HG03159 (cell line): ENCODE measurements around the gene NDUFAF2.

Experiments used
- ATAC-seq: cut with Tn5 transposase; IDR thresholded peaks from one replicate; pipeline ENCODE4 v1.9.1; 2021; ENCODE audit warnings: mild to moderate bottlenecking, moderate library complexity; ENCODE audit not compliant: unreplicated experiment

Gene NDUFAF2

GRCh38 chr5:61114441-61114840 is 169.4 kb downstream of the NDUFAF2 start:
- no peak for ATAC-seq

GRCh38 chr5:61115968-61116367 is 171.0 kb downstream of the NDUFAF2 start:
- ATAC-seq, result no peak

DNA sequence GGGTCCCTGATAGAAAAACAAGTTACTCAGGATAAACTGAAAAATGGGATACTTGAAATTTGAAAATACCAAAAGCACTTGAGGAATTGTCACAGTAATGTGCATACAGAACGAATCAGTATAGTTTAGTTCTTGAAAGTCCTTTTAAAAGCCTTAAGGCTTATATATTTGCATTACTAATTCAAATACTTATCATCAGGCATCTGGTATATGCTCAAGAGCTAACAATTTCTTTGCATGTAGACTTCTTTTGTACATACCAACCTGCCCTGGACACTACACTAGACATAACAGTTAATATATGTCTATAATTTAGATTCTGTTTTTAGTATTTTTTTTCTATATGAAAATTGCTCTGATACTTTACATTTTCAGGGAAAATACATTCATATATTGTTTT is 174.1 kb downstream of the NDUFAF2 start:
- ATAC-seq, result no peak

DNA sequence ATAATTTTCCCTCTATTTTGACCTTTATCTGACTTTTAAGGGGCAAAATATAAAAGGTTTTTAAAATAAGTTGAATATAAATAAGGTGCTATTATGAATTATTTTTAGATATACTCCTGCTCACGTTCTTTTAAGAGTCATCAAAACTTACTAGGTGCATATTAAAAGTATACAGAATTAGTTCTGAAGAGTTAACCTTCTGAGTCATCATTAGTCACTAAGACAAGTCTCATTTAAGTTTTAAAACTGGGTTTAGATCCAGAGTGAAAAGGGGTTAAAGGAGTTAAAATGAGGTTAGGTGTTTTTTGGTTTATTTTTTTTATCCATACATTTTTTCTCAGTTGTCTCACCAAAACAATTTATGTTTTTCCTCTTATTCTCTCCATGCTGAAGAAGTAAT is 175.5 kb downstream of the NDUFAF2 start:
- no peak for ATAC-seq

- no peak for ATAC-seq
These were observed 178.1 kb downstream of the NDUFAF2 start for GRCh38 chr5:61123145-61123544.

GRCh38 chr5:61130289-61130688 is 185.3 kb downstream of the NDUFAF2 start:
- ATAC-seq, result no peak

- no peak for ATAC-seq
These were observed 187.6 kb downstream of the NDUFAF2 start for GRCh38 chr5:61132559-61132958.

DNA sequence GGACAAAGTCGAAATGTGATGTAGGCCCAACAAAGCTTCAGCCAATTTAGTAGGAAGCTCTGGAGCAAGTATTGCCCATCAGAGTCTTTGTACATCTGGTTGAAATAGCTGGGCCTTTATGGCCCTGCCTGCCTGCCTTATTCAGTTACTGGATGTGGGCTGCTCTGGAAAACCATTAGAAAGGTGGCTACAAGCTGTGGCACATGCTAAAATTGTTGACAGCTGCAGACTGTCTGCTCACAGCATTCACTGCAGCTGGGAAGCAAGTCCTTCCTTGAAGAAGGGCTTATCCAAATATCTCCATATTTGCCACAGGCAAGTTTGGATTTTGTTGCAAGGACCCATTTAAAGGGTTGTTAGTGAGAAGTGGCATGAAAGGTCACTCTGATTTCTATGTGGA is 192.8 kb downstream of the NDUFAF2 start:
- no peak for ATAC-seq

- ATAC-seq, result no peak
These were observed 194.3 kb downstream of the NDUFAF2 start for GRCh38 chr5:61139094-61139873.

GRCh38 chr5:61139931-61140330 is 194.9 kb downstream of the NDUFAF2 start:
- no peak for ATAC-seq

DNA sequence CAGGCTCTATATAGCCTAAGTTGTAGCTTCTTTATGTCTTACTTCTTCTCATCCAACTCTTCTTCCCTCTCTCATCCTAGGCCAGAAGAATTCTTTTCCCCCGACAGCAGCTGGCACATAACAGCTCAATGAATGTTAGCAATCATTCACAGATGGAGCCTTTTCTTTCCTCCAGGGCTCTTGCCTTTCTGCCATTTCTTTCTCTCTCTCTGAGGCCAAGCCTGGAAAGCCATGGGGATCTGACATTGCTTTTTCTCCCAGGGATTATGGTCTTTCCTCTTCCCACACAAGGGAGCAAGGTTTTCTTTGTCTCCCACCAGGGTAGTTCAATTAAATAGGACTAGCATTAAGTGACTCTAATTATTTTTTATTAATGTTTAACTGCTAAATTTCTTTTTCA is 196.8 kb downstream of the NDUFAF2 start:
- no peak for ATAC-seq

- no peak for ATAC-seq
These were observed 197.4 kb downstream of the NDUFAF2 start for GRCh38 chr5:61142391-61142790.

DNA sequence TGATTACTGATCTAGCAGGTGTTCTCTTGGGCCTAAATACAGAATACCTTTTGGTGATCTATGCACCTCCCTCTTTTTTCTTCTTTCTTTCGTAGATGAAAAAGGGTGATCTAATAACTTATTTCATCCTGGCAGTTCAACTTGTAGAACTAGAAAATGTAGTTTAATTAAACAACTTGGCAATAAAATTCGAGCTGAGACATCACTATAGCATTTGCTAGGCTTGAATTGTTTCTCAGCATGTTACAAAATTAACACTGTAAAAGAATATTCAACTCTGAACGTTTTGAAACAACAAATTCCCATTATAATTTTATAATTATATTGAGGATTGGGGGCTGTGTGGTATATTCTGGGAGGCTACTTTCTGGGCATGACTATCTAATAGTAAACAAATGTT is 197.8 kb downstream of the NDUFAF2 start:
- no peak for ATAC-seq

- ATAC-seq, result no peak
These were observed 203.5 kb downstream of the NDUFAF2 start for GRCh38 chr5:61148515-61148914.

DNA sequence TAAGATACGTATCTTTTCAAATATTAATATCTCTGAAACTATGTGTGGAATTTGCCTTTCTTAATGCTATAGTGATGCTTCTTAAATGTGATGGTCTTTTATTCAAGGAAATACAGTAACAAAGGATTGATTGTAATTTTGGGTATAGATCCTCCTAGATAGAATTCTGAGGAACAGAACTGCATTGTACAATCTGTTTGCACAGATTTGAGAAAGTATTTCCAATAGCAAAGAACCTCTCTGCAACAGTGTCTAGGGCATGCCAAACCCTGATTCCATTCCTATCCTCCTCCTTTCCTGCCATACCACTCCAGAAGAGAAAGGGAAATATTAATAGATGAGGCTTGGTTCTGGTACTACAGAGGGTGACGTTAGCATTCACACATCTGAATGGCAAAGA is 206.9 kb downstream of the NDUFAF2 start:
- ATAC-seq, result no peak

- ATAC-seq, result no peak
These were observed 214.1 kb downstream of the NDUFAF2 start for GRCh38 chr5:61159070-61159469.

- no peak for ATAC-seq
These were observed 214.8 kb downstream of the NDUFAF2 start for GRCh38 chr5:61159836-61160235.

GRCh38 chr5:61160497-61160896 is 215.5 kb downstream of the NDUFAF2 start:
- no peak for ATAC-seq

GRCh38 chr5:61162010-61162831 is 217.2 kb downstream of the NDUFAF2 start, which contains the start of gene SMIM15:
Gene SMIM15 (minus strand): TSS chr5:61162468. CDS start chr5:61160171, 2,297 bp downstream.
- peak; percentile 96 for ATAC-seq

- ATAC-seq, result no peak
These were observed 218.0 kb downstream of the NDUFAF2 start for GRCh38 chr5:61162832-61163567.

DNA sequence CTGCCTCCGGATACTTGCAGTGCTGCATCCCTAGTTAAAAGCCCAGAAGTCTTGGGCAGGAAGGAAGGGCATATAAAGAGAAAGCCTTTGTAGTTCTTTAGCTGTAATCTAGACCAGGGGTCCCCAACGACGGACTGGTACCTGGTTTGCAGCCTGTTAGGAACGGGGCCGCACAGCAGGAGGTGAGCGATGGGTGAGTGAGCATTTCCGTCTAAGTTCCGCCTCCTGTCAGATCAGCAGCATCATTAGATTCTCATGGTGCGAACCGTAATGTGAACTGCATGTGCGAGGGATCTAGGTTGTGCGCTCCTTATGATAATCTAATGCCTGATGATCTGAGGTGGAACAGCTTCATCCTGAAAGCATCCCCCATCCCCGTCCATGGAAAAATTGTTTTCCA is 218.9 kb downstream of the NDUFAF2 start:
- no peak for ATAC-seq
